ENCODE data around the gene FGF2.

DNA sequence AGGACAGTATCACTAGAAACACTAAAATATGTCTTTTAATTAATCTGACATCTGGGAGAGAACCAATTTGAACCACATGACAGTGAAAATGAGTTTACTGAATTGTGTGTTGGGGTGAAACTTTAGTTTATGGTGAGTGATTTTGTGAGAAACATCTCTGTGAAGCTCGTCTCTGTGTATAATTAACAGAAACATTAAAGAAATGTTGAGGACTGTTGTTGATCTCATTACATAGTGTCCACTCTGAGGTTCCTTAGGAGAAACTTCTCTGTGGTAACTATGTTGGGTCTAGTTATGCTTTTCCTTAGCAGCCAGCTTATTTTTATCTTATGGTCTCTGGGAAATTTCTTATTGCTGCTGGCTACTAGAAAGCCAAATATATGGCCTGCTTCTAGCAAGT is 15.8 kb downstream of the FGF2 start:
- TF ChIP-seq CTCF (IDR thresholded peaks at IDR 0.05; ENCODE audit: insufficient read depth, low read length, poor library complexity, severe bottlenecking) (no peak), EZH2phosphoT487 (conservative IDR thresholded peaks at IDR 0.05; ENCODE audit: low read length) (no peak)

Data from SU-DHL-6 (cell line).